ENCODE measurements around the gene CSNK1E.
A peak's percentile ranks its signal among the peaks of the same experiment; 100 is the strongest.

Gene CSNK1E

GRCh38 chr22:38257650-38258250 lies 59.5 kb downstream of the CSNK1E start:
- POLR2A ChIA-PET, result interaction anchor here (0.8 kb wide), 1 partner anchor 56 kb away, joined by 5 read pairs; the partner anchor contains the start of gene MAFF
- CTCF ChIA-PET, result interaction anchor here (0.8 to 1.2 kb wide), 4 partner anchors 9 to 205 kb away, joined by 3 to 7 read pairs (median 4); no protein-coding TSS in a partner anchor

GRCh38 chr22:38257181-38257580 lies 60.1 kb downstream of the CSNK1E start:
- CTCF ChIA-PET, result interaction anchor here (0.8 to 1.4 kb wide), 5 partner anchors 13 to 205 kb away, joined by 3 to 4 read pairs (median 3); no protein-coding TSS in a partner anchor
- POLR2A ChIA-PET, result interaction anchor here (0.8 kb wide), 1 partner anchor 55 kb away, joined by 5 read pairs; the partner anchor contains the start of gene MAFF
- no peak for TF ChIP-seq CTCF (IDR thresholded peaks at IDR 0.05; ENCODE audit: insufficient read depth, low read length, missing control alignments)
- peak overlapping the region; percentile 12; the same call in 1 of the 2 replicates for H3K4me3 ChIP-seq (ENCODE audit: low read depth, low read length)
- peak; percentile 34 for DNase-seq (ENCODE audit: low read depth, low spot score)

More at GRCh38 chr22:38257650-38258250, 59.5 kb downstream of the CSNK1E start:
- DNase-seq (ENCODE audit: low read depth, low spot score), result no peak
- TF ChIP-seq CTCF (IDR thresholded peaks at IDR 0.05; ENCODE audit: insufficient read depth, low read length, missing control alignments), result no peak
- H3K4me3 ChIP-seq (ENCODE audit: low read depth, low read length), result no peak overlapping the region; the same call in 1 of the 2 replicates

- no peak overlapping the region for H3K4me3 ChIP-seq (ENCODE audit: low read depth, low read length)
- no peak for DNase-seq (ENCODE audit: low read depth, low spot score)
- CTCF ChIA-PET, result interaction anchor here (1.3 to 1.4 kb wide), 2 partner anchors 16 to 19 kb away, joined by 4 read pairs; no protein-coding TSS in a partner anchor
- POLR2A ChIA-PET, result no interaction called here
- TF ChIP-seq CTCF (IDR thresholded peaks at IDR 0.05; ENCODE audit: insufficient read depth, low read length, missing control alignments), result no peak
These were observed 61.5 kb downstream of the CSNK1E start for GRCh38 chr22:38255697-38256096.

- TF ChIP-seq CTCF (IDR thresholded peaks at IDR 0.05; ENCODE audit: insufficient read depth, low read length, missing control alignments), result no peak
- DNase-seq (ENCODE audit: low read depth, low spot score), result no peak
- H3K4me3 ChIP-seq (ENCODE audit: low read depth, low read length), result no peak overlapping the region
- ChIA-PET CTCF (interaction anchor here (0.8 kb wide), 1 partner anchor 23 kb away, joined by 3 read pairs; no protein-coding TSS in a partner anchor), POLR2A (no interaction called here)
These were observed 65.9 kb downstream of the CSNK1E start for GRCh38 chr22:38251341-38251692.

GRCh38 chr22:38250643-38251340 lies 66.4 kb downstream of the CSNK1E start:
- CTCF ChIA-PET, result no interaction called here
- POLR2A ChIA-PET, result no interaction called here
- H3K4me3 ChIP-seq (ENCODE audit: low read depth, low read length), result no peak overlapping the region
- no peak for DNase-seq (ENCODE audit: low read depth, low spot score)
- TF ChIP-seq CTCF (IDR thresholded peaks at IDR 0.05; ENCODE audit: insufficient read depth, low read length, missing control alignments), result no peak

Data from AG04449 (cell line).